NCI-H82 treated with DMSO at 0.1 percent for 48 hours (cell line): ENCODE results near the gene ARHGEF1.

Source experiments
- DNase-seq: peaks from one replicate; lab custom pipeline; 2025; ENCODE audit not compliant: unreplicated experiment; lab: John Stamatoyannopoulos, UW

The ARHGEF1 gene

GRCh38 chr19:41947091-41947490, 64.1 kb downstream of the ARHGEF1 start:
- no peak for DNase-seq

- DNase-seq = peak; percentile 48
These were observed 68.7 kb downstream of the ARHGEF1 start for GRCh38 chr19:41951686-41952172.

GRCh38 chr19:41955521-41955920, 72.5 kb downstream of the ARHGEF1 start:
- no peak for DNase-seq

GRCh38 chr19:41956621-41957020, 73.6 kb downstream of the ARHGEF1 start:
- DNase-seq = no peak
